ENCODE data around the gene SUPT5H.

- TF ChIP-seq RAD21 (IDR thresholded peaks at IDR 0.05; ENCODE audit: low read length): no peak
- TF ChIP-seq CTCF (conservative IDR thresholded peaks at IDR 0.05; ENCODE audit: low read depth, low read length): no peak
- TF ChIP-seq RFX5 (IDR thresholded peaks at IDR 0.05; ENCODE audit: low read depth, low read length): no peak
- TF ChIP-seq FOS (IDR thresholded peaks at IDR 0.05; ENCODE audit: low read depth, low read length): no peak
- no peak for TF ChIP-seq POLR2A (IDR thresholded peaks at IDR 0.05; ENCODE audit: low read depth, low read length)
Observed at GRCh38 chr19:39436350-39436716, 9.0 kb upstream of the SUPT5H start.
